ENCODE results near the gene CILP2. TPM values are rescaled to one million over a fixed set of nuclear protein-coding genes. Genes with fewer than 3 reads are reported as not detected.

The CILP2 gene
- total and polyA plus RNA-seq, 9 of the 15 experiments (the other 6 are each of a cell fraction or from before 2014, with no cell fraction given) = 0.04 to 0.35 (median 0.05) TPM; not detected in 2

- TF ChIP-seq ZHX1 (conservative IDR thresholded peaks at IDR 0.05; ENCODE audit: low read length) = no peak
- TF ChIP-seq POLR2G (IDR thresholded peaks at IDR 0.05; ENCODE audit: low read depth, low read length) = peak; percentile 52
- TF ChIP-seq ATF6 (CRISPR knock-in tag; IDR thresholded peaks at IDR 0.05) = no peak
- TF ChIP-seq ZBTB40 (IDR thresholded peaks at IDR 0.05) = no peak
- no peak for TF ChIP-seq ZBTB40 (CRISPR knock-in tag; IDR thresholded peaks at IDR 0.05)
- TF ChIP-seq CREM (IDR thresholded peaks at IDR 0.05; ENCODE audit: low read depth) = peak; percentile 64; the same call in 1 of the 2 replicates
- no peak for TF ChIP-seq NFE2 (IDR thresholded peaks at IDR 0.05; ENCODE audit: low read depth)
- no peak for TF ChIP-seq CHD4 (IDR thresholded peaks at IDR 0.05; ENCODE audit: insufficient read depth, insufficient replicate concordance, low read depth, low read length, poor library complexity, severe bottlenecking)
- no peak for TF ChIP-seq ZFP36 (IDR thresholded peaks at IDR 0.05; ENCODE audit: low read depth, low read length, partially characterized antibody)
Observed at GRCh38 chr19:19540064-19540714, 2.1 kb downstream of the CILP2 start (continued).

All from K562 (cell line).